ENCODE data around the gene OBSL1. TPM values are rescaled to one million over a fixed set of nuclear protein-coding genes. Genes with fewer than 3 reads are reported as not detected.

Gene OBSL1
- total and polyA plus RNA-seq, 4 donors, result 14.2 to 35.3 (median 27.3) TPM

GRCh38 chr2:219537657-219538488 lies 33.5 kb downstream of the OBSL1 start:
- no peak for DNase-seq (ENCODE audit: low spot score)
- 59% methylated on average over 15 of the region's 15 CpGs for WGBS
- no peak for TF ChIP-seq ZBTB33 (IDR thresholded peaks at IDR 0.05)
- no peak for TF ChIP-seq TAF1 (conservative IDR thresholded peaks at IDR 0.05)
- TF ChIP-seq EGR1 (IDR thresholded peaks at IDR 0.05; ENCODE audit: low read depth in 2 of 2), result no peak
- TF ChIP-seq JUND (IDR thresholded peaks at IDR 0.05), result no peak
- no peak for TF ChIP-seq ATF3 (IDR thresholded peaks at IDR 0.05)
- TF ChIP-seq FOXA1 (IDR thresholded peaks at IDR 0.05), result no peak
- TF ChIP-seq RAD21 (IDR thresholded peaks at IDR 0.05), result no peak
- no peak for TF ChIP-seq YY1 (IDR thresholded peaks at IDR 0.05)
- no peak for TF ChIP-seq FOXA2 (IDR thresholded peaks at IDR 0.05)
- no peak for TF ChIP-seq NR2F2 (IDR thresholded peaks at IDR 0.05)
- no peak for TF ChIP-seq RXRA (IDR thresholded peaks at IDR 0.05)
- TF ChIP-seq MAX (IDR thresholded peaks at IDR 0.05), result no peak
- no peak for TF ChIP-seq HNF4G (IDR thresholded peaks at IDR 0.05)
- no peak for TF ChIP-seq CTCF (IDR thresholded peaks at IDR 0.05; ENCODE audit: low read depth, low read length, missing input control)
- TF ChIP-seq GABPA (IDR thresholded peaks at IDR 0.05 in 1 of 2, conservative IDR thresholded peaks at IDR 0.05 in 1 of 2), result no peak
- no peak for TF ChIP-seq SP1 (IDR thresholded peaks at IDR 0.05)
- TF ChIP-seq HNF4A (conservative IDR thresholded peaks at IDR 0.05), result no peak
- TF ChIP-seq REST (IDR thresholded peaks at IDR 0.05), result no peak
- peaks cover 4 to 24% (median 11%) of the 10 kb centered on the region in 4 donors for H3K36me3 ChIP-seq (ENCODE audit: control insufficient read depth in 4 of 4, insufficient read depth in 3 of 4, low read depth in 1 of 4, low read length in 3 of 4)
- no peaks in the 10 kb centered on the region for H3K9me3 ChIP-seq (ENCODE audit: control insufficient read depth in 4 of 4, low read length in 3 of 4)
- H3K27me3 ChIP-seq (ENCODE audit: control insufficient read depth in 4 of 4, insufficient read depth in 4 of 4, low read length in 3 of 4), result no peaks in the 10 kb centered on the region
- peaks cover 7 to 16% (median 11%) of the 10 kb centered on the region in 4 donors for H3K4me1 ChIP-seq (ENCODE audit: control insufficient read depth in 4 of 4, insufficient read depth in 4 of 4, low read length in 3 of 4)
- no peak overlapping the region for H3K9ac ChIP-seq (ENCODE audit: low read depth in 1 of 2, low read length in 2 of 2)
- H3K27ac ChIP-seq (ENCODE audit: low read depth in 1 of 2, low read length in 2 of 2), result no peak overlapping the region
- H3K4me3 ChIP-seq (ENCODE audit: low read depth in 1 of 3, low read length in 3 of 3), result no peak overlapping the region

Measured in liver (tissue), 9 donors.